Head of caudate nucleus (tissue), 42 donors: ENCODE measurements around the gene PLEKHA7.
"Not testable (repeated sequence)": the region's sequence is repeated elsewhere in the genome, so short reads cannot be mapped to it uniquely, and the experiment has no call there.

Experiments used
- DNase-seq, 42 donors: peaks; one replicate each; pipeline versions ENCODE4 v3.0.0 to v3.0.0-alpha.2; 2020 to 2021; ENCODE audit warnings: mixed read lengths in 7 of 42
- intact Hi-C: fragments of 100-400 bp; cut with DNase I; formaldehyde crosslinking; loops from one replicate; pipeline ENCODE4 v1.15.0; 2022

PLEKHA7 gene

GRCh38 chr11:16982256-16982671, 31.9 kb downstream of the PLEKHA7 start:
- peak in 1 of 42 donors; percentile 18 for DNase-seq

GRCh38 chr11:16981651-16982194, 32.5 kb downstream of the PLEKHA7 start:
- intact Hi-C loops = no loop called here
- peak; percentile 58 to 92 (median 84) for DNase-seq

More at GRCh38 chr11:16982256-16982671, 31.9 kb downstream of the PLEKHA7 start:
- intact Hi-C loops = no loop called here

GRCh38 chr11:16979703-16980622, 34.3 kb downstream of the PLEKHA7 start:
- intact Hi-C loops = no loop called here
- DNase-seq = peak in 1 of 42 donors; percentile 27

- intact Hi-C loops = no loop called here
- peak in 1 of 42 donors; percentile 30 for DNase-seq
These were observed 36.3 kb downstream of the PLEKHA7 start for GRCh38 chr11:16977994-16978315.

GRCh38 chr11:16977136-16977993, 36.8 kb downstream of the PLEKHA7 start:
- peak in 1 of 42 donors; percentile 11 for DNase-seq
- intact Hi-C loops = no loop called here

GRCh38 chr11:16976379-16976778, 37.8 kb downstream of the PLEKHA7 start:
- peak in 1 of 42 donors; percentile 24 for DNase-seq
- intact Hi-C loops = no loop called here

- intact Hi-C loops = no loop called here
- no peak for DNase-seq
These were observed 38.3 kb downstream of the PLEKHA7 start for GRCh38 chr11:16975906-16976305.

GRCh38 chr11:16973338-16973964, 40.8 kb downstream of the PLEKHA7 start:
- intact Hi-C loops = no loop called here
- DNase-seq = peak in 1 of 42 donors; percentile 3

- DNase-seq = peak in 32 of 42 donors; percentile 31 to 84 (median 55)
- intact Hi-C loops = no loop called here
These were observed 44.9 kb downstream of the PLEKHA7 start for GRCh38 chr11:16969010-16969999.

- intact Hi-C loops = no loop called here
- DNase-seq = peak in 2 of 42 donors; percentile 4 to 15
These were observed 46.0 kb downstream of the PLEKHA7 start for GRCh38 chr11:16968196-16968595.

- DNase-seq = peak in 2 of 42 donors; percentile 2 to 15
- intact Hi-C loops = no loop called here
These were observed 47.1 kb downstream of the PLEKHA7 start for GRCh38 chr11:16966930-16967671.

- no peak for DNase-seq
These were observed 49.7 kb downstream of the PLEKHA7 start for GRCh38 chr11:16964501-16964900.

GRCh38 chr11:16963316-16963876, 50.8 kb downstream of the PLEKHA7 start:
- intact Hi-C loops = no loop called here

More at GRCh38 chr11:16964501-16964900, 49.7 kb downstream of the PLEKHA7 start:
- intact Hi-C loops = no loop called here

GRCh38 chr11:16962589-16962988, 51.6 kb downstream of the PLEKHA7 start:
- intact Hi-C loops, DNase-seq: not testable (repeated sequence)

More at GRCh38 chr11:16963316-16963876, 50.8 kb downstream of the PLEKHA7 start:
- DNase-seq = peak in 23 of 42 donors; percentile 26 to 69 (median 45)

GRCh38 chr11:16962146-16962545, 52.1 kb downstream of the PLEKHA7 start:
- no peak for DNase-seq
- intact Hi-C loops = no loop called here

- no peak for DNase-seq
- intact Hi-C loops = no loop called here
These were observed 54.0 kb downstream of the PLEKHA7 start for GRCh38 chr11:16960250-16960649.

- intact Hi-C loops = no loop called here
- DNase-seq = no peak
These were observed 54.6 kb downstream of the PLEKHA7 start for GRCh38 chr11:16959602-16960001.
